K562 (cell line): ENCODE data around the gene COASY. TPM values are rescaled to one million over a fixed set of nuclear protein-coding genes. Genes with fewer than 3 reads are reported as not detected.

Experiments used
- CGGBP1 ChIP-seq: fragments of 250-450 bp; sonication (Bioruptor Pico); IDR thresholded peaks from 2 replicates; pipeline ENCODE4 v1.9.0; 2021; ENCODE audit warnings: mild to moderate bottlenecking
- MCM7 ChIP-seq, 2 experiments: fragments of 450-650 bp; IDR thresholded peaks; 2 replicates each; pipeline ENCODE4 v1.6.1; 2016 to 2018
- MXI1 ChIP-seq: IDR thresholded peaks from 2 replicates; pipeline ENCODE4 v1.6.1; 2011; ENCODE audit warnings: low read depth, mild to moderate bottlenecking, improper control_type of control experiment, low read length
- SIN3B ChIP-seq: fragments of 450-650 bp; IDR thresholded peaks from 2 replicates; pipeline ENCODE4 v1.6.1; 2017; ENCODE audit warnings: low read depth, mild to moderate bottlenecking, moderate library complexity
- SMARCB1 ChIP-seq: IDR thresholded peaks from 2 replicates; pipeline ENCODE4 v1.6.1; 2011; ENCODE audit warnings: improper control_type of control experiment, low read depth; ENCODE audit not compliant: insufficient read length
- SRSF3 ChIP-seq: fragments of 200-400 bp; formaldehyde crosslinking; IDR thresholded peaks from 2 replicates; pipeline ENCODE4 v1.6.1; 2016; ENCODE audit warnings: mild to moderate bottlenecking, low read length, moderate library complexity; ENCODE audit not compliant: insufficient read depth
- USF2 ChIP-seq: sonication (generic); formaldehyde crosslinking; IDR thresholded peaks from 2 replicates; pipeline ENCODE4 v1.5.0; 2020; ENCODE audit warnings: missing genetic modification reagents
- ZNF134 ChIP-seq: fragments of 250-450 bp; sonication (Bioruptor Pico); conservative IDR thresholded peaks from 2 replicates; pipeline ENCODE4 v1.4.0; 2020
- ZNF232 ChIP-seq: sonication (generic); formaldehyde crosslinking; IDR thresholded peaks from 2 replicates; pipeline ENCODE4 v1.8.0; 2022; ENCODE audit warnings: mild to moderate bottlenecking, missing genetic modification reagents
- ZNF274 ChIP-seq: IDR thresholded peaks from 2 replicates; pipeline ENCODE4 v1.6.1; 2011; ENCODE audit warnings: low read depth, mild to moderate bottlenecking, low read length, moderate library complexity, borderline replicate concordance
- polyA plus RNA-seq, 8 experiments: library from polyadenylated mRNA; depleted of rRNA in 4 of 8; stranded (reverse) in 5 of 8; unstranded in 3 of 8; fragments of >200 nt; fragmentation: Nextera tagmentation in 2 of 8; fragmentation: Illumina TruSeq in 1 of 8; extraction: Ambion mirVana in 2 of 8; extraction: Trizol in 1 of 8; gene quantifications; 2 replicates each; pipeline versions ENCODE4 v1.2.1 to v1.2.3, GENCODE V29; 2011 to 2014; ENCODE audit warnings: inconsistent platforms in 1 of 8, missing spikeins in 1 of 8
- total RNA-seq, 7 experiments: library from RNA; depleted of rRNA in 6 of 7; stranded (reverse); fragments of >200 nt in 6 of 7; fragmentation: Illumina TruSeq in 2 of 7; extraction: Trizol in 2 of 7; gene quantifications; 2 replicates each; pipeline versions ENCODE4 v1.2.1 to v1.2.3, GENCODE V29; 2011 to 2021; ENCODE audit warnings: low replicate concordance in 1 of 7
- TF ChIP-seq, protein P1 (sequence below): fragments of 250-450 bp; sonication (Bioruptor Pico); IDR thresholded peaks from 2 replicates; pipeline ENCODE4 v1.4.0; 2020
- TF ChIP-seq, protein P2 (sequence below): fragments of 200-800 bp; sonication (Bioruptor generic); IDR thresholded peaks from 2 replicates; pipeline ENCODE4 v1.6.1; 2017; ENCODE audit warnings: missing genetic modification characterization, missing compliant biosample characterization
- TF ChIP-seq, protein P3 (sequence below): fragments of 450-650 bp; formaldehyde crosslinking; IDR thresholded peaks from 2 replicates; pipeline ENCODE4 v1.4.0; 2022; ENCODE audit warnings: mild to moderate bottlenecking, moderate library complexity
- TF ChIP-seq, protein P4 (sequence below): fragments of 250-450 bp; sonication (Bioruptor Pico); IDR thresholded peaks from 2 replicates; pipeline ENCODE4 v1.5.0; 2022; ENCODE audit warnings: mild to moderate bottlenecking

Gene COASY
- total and polyA plus RNA-seq, 9 of the 15 experiments (the other 6 are each of a cell fraction or from before 2014, with no cell fraction given), result 25.4 to 175 (median 62.3) TPM

DNA sequence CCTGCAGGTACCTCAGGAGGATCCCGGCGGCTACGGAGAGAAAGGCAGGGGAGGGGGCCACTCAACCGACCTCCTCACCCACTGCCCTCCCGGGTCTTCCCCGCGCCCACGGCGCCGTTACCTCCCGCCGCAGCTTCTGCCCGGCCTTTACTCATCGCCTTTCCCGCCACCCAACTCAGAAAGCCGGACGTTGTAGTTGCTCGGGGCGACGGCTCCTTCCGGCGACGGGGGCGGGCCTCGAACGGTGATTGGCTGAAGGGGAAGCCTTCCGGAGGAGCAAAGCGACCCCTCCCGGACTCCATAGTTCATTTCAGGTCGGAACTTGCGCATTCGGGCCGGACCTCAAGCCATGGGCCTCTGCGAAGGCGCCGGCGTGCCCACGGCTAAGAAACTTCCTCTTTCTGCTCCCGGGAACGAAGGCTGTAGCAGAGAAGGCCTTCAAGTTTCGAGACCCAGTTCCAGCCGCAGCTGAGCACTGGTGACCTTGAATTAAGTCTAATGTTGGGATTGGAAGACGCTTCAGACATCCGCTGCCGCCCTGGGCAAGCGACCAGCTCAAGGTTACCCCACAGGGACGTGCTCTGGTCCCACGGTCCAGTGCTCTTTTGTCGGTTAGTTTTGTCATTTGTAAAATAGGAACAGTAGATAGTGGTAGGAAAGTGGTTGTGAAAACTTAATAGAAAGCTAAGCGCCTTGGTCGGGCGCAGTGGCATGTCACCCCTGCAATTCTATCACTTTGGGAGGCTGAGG lies 15.8 kb downstream of the COASY start, which contains the start of gene PSMC3IP (continued):
- no peak for TF ChIP-seq SRSF3
- TF ChIP-seq CGGBP1 (CRISPR knock-in tag), result no peak
- TF ChIP-seq MCM7 (IDR thresholded peaks at IDR 0.05), result no peak
- TF ChIP-seq, protein P1, sequence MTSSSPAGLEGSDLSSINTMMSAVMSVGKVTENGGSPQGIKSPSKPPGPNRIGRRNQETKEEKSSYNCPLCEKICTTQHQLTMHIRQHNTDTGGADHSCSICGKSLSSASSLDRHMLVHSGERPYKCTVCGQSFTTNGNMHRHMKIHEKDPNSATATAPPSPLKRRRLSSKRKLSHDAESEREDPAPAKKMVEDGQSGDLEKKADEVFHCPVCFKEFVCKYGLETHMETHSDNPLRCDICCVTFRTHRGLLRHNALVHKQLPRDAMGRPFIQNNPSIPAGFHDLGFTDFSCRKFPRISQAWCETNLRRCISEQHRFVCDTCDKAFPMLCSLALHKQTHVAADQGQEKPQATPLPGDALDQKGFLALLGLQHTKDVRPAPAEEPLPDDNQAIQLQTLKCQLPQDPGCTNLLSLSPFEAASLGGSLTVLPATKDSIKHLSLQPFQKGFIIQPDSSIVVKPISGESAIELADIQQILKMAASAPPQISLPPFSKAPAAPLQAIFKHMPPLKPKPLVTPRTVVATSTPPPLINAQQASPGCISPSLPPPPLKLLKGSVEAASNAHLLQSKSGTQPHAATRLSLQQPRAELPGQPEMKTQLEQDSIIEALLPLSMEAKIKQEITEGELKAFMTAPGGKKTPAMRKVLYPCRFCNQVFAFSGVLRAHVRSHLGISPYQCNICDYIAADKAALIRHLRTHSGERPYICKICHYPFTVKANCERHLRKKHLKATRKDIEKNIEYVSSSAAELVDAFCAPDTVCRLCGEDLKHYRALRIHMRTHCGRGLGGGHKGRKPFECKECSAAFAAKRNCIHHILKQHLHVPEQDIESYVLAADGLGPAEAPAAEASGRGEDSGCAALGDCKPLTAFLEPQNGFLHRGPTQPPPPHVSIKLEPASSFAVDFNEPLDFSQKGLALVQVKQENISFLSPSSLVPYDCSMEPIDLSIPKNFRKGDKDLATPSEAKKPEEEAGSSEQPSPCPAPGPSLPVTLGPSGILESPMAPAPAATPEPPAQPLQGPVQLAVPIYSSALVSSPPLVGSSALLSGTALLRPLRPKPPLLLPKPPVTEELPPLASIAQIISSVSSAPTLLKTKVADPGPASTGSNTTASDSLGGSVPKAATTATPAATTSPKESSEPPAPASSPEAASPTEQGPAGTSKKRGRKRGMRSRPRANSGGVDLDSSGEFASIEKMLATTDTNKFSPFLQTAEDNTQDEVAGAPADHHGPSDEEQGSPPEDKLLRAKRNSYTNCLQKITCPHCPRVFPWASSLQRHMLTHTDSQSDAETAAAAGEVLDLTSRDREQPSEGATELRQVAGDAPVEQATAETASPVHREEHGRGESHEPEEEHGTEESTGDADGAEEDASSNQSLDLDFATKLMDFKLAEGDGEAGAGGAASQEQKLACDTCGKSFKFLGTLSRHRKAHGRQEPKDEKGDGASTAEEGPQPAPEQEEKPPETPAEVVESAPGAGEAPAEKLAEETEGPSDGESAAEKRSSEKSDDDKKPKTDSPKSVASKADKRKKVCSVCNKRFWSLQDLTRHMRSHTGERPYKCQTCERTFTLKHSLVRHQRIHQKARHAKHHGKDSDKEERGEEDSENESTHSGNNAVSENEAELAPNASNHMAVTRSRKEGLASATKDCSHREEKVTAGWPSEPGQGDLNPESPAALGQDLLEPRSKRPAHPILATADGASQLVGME (CRISPR knock-in tag), result no peak
- no peak for TF ChIP-seq SMARCB1
- TF ChIP-seq ZNF232, result no peak
- no peak for TF ChIP-seq ZNF134 (CRISPR knock-in tag)
- TF ChIP-seq, protein P2, sequence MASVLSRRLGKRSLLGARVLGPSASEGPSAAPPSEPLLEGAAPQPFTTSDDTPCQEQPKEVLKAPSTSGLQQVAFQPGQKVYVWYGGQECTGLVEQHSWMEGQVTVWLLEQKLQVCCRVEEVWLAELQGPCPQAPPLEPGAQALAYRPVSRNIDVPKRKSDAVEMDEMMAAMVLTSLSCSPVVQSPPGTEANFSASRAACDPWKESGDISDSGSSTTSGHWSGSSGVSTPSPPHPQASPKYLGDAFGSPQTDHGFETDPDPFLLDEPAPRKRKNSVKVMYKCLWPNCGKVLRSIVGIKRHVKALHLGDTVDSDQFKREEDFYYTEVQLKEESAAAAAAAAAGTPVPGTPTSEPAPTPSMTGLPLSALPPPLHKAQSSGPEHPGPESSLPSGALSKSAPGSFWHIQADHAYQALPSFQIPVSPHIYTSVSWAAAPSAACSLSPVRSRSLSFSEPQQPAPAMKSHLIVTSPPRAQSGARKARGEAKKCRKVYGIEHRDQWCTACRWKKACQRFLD (CRISPR knock-in tag), result peak; percentile 79
- TF ChIP-seq MXI1, result peak; percentile 90
- TF ChIP-seq SIN3B, result peak; percentile 74
- TF ChIP-seq USF2 (CRISPR knock-in tag), result no peak
- no peak for TF ChIP-seq ZNF274
- TF ChIP-seq, protein P3, sequence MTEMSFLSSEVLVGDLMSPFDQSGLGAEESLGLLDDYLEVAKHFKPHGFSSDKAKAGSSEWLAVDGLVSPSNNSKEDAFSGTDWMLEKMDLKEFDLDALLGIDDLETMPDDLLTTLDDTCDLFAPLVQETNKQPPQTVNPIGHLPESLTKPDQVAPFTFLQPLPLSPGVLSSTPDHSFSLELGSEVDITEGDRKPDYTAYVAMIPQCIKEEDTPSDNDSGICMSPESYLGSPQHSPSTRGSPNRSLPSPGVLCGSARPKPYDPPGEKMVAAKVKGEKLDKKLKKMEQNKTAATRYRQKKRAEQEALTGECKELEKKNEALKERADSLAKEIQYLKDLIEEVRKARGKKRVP, result no peak
- TF ChIP-seq, protein P4, sequence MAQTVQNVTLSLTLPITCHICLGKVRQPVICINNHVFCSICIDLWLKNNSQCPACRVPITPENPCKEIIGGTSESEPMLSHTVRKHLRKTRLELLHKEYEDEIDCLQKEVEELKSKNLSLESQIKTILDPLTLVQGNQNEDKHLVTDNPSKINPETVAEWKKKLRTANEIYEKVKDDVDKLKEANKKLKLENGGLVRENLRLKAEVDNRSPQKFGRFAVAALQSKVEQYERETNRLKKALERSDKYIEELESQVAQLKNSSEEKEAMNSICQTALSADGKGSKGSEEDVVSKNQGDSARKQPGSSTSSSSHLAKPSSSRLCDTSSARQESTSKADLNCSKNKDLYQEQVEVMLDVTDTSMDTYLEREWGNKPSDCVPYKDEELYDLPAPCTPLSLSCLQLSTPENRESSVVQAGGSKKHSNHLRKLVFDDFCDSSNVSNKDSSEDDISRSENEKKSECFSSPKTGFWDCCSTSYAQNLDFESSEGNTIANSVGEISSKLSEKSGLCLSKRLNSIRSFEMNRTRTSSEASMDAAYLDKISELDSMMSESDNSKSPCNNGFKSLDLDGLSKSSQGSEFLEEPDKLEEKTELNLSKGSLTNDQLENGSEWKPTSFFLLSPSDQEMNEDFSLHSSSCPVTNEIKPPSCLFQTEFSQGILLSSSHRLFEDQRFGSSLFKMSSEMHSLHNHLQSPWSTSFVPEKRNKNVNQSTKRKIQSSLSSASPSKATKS (CRISPR knock-in tag), result no peak
